ENCODE data around the gene MEDAG. TPM values are rescaled to one million over a fixed set of nuclear protein-coding genes. Genes with fewer than 3 reads are reported as not detected.

The MEDAG gene
- total RNA-seq, 1 donor from 2014 or later = 19.0 TPM

GRCh38 chr13:30884543-30884942 lies 21.5 kb upstream of the MEDAG start:
- no peak overlapping the region for H3K4me3 Mint-ChIP-seq (ENCODE audit: unreplicated experiment)

DNA sequence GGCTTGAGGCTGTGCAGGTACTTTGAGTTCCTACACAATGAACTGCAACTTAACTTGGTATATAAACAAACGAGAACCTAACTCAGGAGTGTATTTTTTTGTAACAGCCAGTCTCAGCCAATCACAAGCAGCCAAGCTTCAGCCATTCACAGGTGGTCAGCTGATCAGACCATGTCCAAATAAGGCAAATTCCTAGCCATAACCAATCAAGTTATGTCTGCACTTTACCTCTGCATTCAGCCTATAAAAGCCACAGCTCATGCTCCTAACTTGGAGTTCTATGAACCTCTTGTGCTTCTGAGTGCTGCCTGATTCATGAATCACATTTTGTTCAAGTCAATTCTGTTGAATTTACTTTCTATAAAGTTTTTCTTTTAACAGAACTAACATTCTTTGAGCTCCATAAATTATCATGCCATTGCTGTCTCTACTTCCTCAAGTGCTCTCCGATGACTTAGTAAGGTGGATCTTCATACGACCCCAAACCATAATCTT lies 16.8 kb upstream of the MEDAG start:
- TF ChIP-seq CTCF (IDR thresholded peaks at IDR 0.05) = no peak
- peaks cover 15% of the 10 kb centered on the region for H3K4me1 Mint-ChIP-seq (ENCODE audit: low read depth)
- DNase-seq (ENCODE audit: low spot score) = no peak
- no peaks in the 10 kb centered on the region for H3K36me3 Mint-ChIP-seq (ENCODE audit: low read depth)
- H3K27ac Mint-ChIP-seq (ENCODE audit: unreplicated experiment) = no peak overlapping the region
- H3K4me3 Mint-ChIP-seq (ENCODE audit: unreplicated experiment) = no peak overlapping the region
- peaks cover 10% of the 10 kb centered on the region for H3K9me3 Mint-ChIP-seq (ENCODE audit: low read depth)
- no peaks in the 10 kb centered on the region for H3K27me3 Mint-ChIP-seq (ENCODE audit: low read depth)

More at GRCh38 chr13:30884543-30884942, 21.5 kb upstream of the MEDAG start:
- DNase-seq (ENCODE audit: low spot score) = no peak
- no peaks in the 10 kb centered on the region for H3K36me3 Mint-ChIP-seq (ENCODE audit: low read depth)
- TF ChIP-seq CTCF (IDR thresholded peaks at IDR 0.05) = no peak
- peaks cover 4% of the 10 kb centered on the region for H3K9me3 Mint-ChIP-seq (ENCODE audit: low read depth)
- H3K27me3 Mint-ChIP-seq (ENCODE audit: low read depth) = no peaks in the 10 kb centered on the region
- peaks cover 32% of the 10 kb centered on the region for H3K4me1 Mint-ChIP-seq (ENCODE audit: low read depth)
- no peak overlapping the region for H3K27ac Mint-ChIP-seq (ENCODE audit: unreplicated experiment)

DNA sequence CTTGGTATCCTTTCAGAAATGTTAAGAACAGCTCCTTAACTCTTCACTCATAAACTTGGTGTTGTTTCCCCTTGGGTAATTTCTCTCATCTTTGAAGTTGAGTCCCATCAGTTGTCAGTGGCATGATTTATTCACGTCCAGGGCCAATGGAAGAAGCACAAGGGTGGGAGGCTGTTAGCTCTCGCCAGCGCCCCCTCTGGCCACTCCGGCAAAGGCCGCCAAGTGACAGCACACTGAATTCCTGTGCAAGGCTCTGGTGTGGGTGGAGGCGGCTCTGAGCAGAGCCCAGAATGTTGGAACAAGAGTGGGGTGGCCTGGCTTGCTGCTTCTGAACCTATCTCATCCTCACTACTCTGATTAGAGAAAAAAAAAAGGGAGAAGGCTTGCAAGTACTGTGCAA lies 13.1 kb upstream of the MEDAG start:
- TF ChIP-seq CTCF (IDR thresholded peaks at IDR 0.05) = peak; percentile 80
- Mint-ChIP-seq H3K4me1 (ENCODE audit: low read depth) (peaks cover 40% of the 10 kb centered on the region), H3K27me3 (ENCODE audit: low read depth) (no peaks in the 10 kb centered on the region), H3K4me3 (ENCODE audit: unreplicated experiment) (no peak overlapping the region), H3K9me3 (ENCODE audit: low read depth) (peaks cover 8% of the 10 kb centered on the region), H3K27ac (ENCODE audit: unreplicated experiment) (peak overlapping the region; percentile 82), H3K36me3 (ENCODE audit: low read depth) (no peaks in the 10 kb centered on the region)
- no peak for DNase-seq (ENCODE audit: low spot score)

DNA sequence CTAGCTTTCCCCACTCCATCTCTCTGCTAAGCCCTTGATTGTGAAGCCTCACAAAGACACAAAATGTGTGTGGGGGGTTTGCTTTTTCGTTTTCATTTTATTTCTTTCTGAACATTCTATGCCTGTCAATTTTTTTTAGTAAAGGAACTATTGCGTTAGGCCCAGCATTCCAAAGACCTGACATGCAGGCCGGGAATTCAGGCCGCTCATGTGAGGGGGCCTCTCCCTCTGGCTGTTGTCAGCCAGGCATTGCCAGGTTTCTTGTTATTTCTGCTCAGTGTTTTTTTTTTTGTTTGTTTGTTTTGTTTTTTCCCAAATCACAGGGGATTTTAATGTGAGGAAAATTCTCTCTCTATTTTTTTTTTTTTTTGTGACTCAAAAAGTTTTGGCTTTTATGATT lies 10.3 kb upstream of the MEDAG start:
- H3K36me3 Mint-ChIP-seq (ENCODE audit: low read depth) = no peaks in the 10 kb centered on the region
- H3K4me1 Mint-ChIP-seq (ENCODE audit: low read depth) = peaks cover 68% of the 10 kb centered on the region
- H3K9me3 Mint-ChIP-seq (ENCODE audit: low read depth) = peaks cover 2% of the 10 kb centered on the region
- peak; percentile 33 for TF ChIP-seq CTCF (IDR thresholded peaks at IDR 0.05)
- no peak for DNase-seq (ENCODE audit: low spot score)
- H3K4me3 Mint-ChIP-seq (ENCODE audit: unreplicated experiment) = peak overlapping the region; percentile 26
- no peaks in the 10 kb centered on the region for H3K27me3 Mint-ChIP-seq (ENCODE audit: low read depth)
- peak overlapping the region; percentile 97 for H3K27ac Mint-ChIP-seq (ENCODE audit: unreplicated experiment)

- peaks cover 65% of the 10 kb centered on the region for H3K4me1 Mint-ChIP-seq (ENCODE audit: low read depth)
- no peak for DNase-seq (ENCODE audit: low spot score)
- peak overlapping the region; percentile 42 for H3K4me3 Mint-ChIP-seq (ENCODE audit: unreplicated experiment)
- no peaks in the 10 kb centered on the region for H3K27me3 Mint-ChIP-seq (ENCODE audit: low read depth)
- no peak for TF ChIP-seq CTCF (IDR thresholded peaks at IDR 0.05)
- H3K36me3 Mint-ChIP-seq (ENCODE audit: low read depth) = no peaks in the 10 kb centered on the region
- H3K27ac Mint-ChIP-seq (ENCODE audit: unreplicated experiment) = peak overlapping the region; percentile 99
- H3K9me3 Mint-ChIP-seq (ENCODE audit: low read depth) = peaks cover 2% of the 10 kb centered on the region
These were observed 8.0 kb upstream of the MEDAG start for GRCh38 chr13:30898070-30898469.

All from chondrocyte (in vitro differentiated cells).